Calu3 (cell line): ENCODE data around the gene CSF3R. TPM values are rescaled to one million over a fixed set of nuclear protein-coding genes. Genes with fewer than 3 reads are reported as not detected.

Experiments used
- BruUV-seq: library from RNA; stranded (reverse); fragments of 400-500 nt; replicated peaks from 2 replicates; lab custom pipeline; 2021; lab: Mats Ljungman, UMichigan
- CTCF ChIA-PET: fragments of 300-600 bp; sonication (Branson Sonifier 250); formaldehyde crosslinking; loops from one replicate; lab custom pipeline; 2022; ENCODE audit warnings: antibody characterized with exemption; lab: Charles Lee
- DNase-seq: peaks from one replicate; pipeline ENCODE4 v3.0.0; 2022
- H3K27ac Mint-ChIP-seq: one replicate; pipeline ENCODE4 v1.8.0; 2022; ENCODE audit warnings: mixed read lengths; ENCODE audit not compliant: unreplicated experiment
- H3K27me3 Mint-ChIP-seq: one replicate; pipeline ENCODE4 v1.8.0; 2022; ENCODE audit warnings: mixed read lengths; ENCODE audit not compliant: unreplicated experiment
- H3K36me3 Mint-ChIP-seq: one replicate; pipeline ENCODE4 v1.8.0; 2022; ENCODE audit warnings: mild to moderate bottlenecking, moderate library complexity, mixed read lengths; ENCODE audit not compliant: insufficient read depth, unreplicated experiment
- H3K4me1 Mint-ChIP-seq: one replicate; pipeline ENCODE4 v1.8.0; 2022; ENCODE audit warnings: mild to moderate bottlenecking, low read depth, mixed read lengths; ENCODE audit not compliant: unreplicated experiment
- H3K4me3 Mint-ChIP-seq: one replicate; pipeline ENCODE4 v1.8.0; 2022; ENCODE audit warnings: mild to moderate bottlenecking, low read depth, moderate library complexity, mixed read lengths; ENCODE audit not compliant: unreplicated experiment
- H3K9me3 Mint-ChIP-seq: one replicate; pipeline ENCODE4 v1.8.0; 2022; ENCODE audit warnings: low read depth, mixed read lengths; ENCODE audit not compliant: unreplicated experiment
- CTCF ChIP-seq: fragments of 200-600 bp; IDR thresholded peaks from one replicate; pipeline ENCODE4 v1.8.0; 2022; ENCODE audit warnings: antibody characterized with exemption; ENCODE audit not compliant: unreplicated experiment
- intact Hi-C: fragments of 100-400 bp; cut with micrococcal nuclease; formaldehyde crosslinking; loops from one replicate; pipeline ENCODE4 v1.10.0; 2022; ENCODE audit not compliant: unreplicated experiment
- total RNA-seq: library from RNA; stranded (reverse); gene quantifications from 2 replicates; pipeline ENCODE4 v1.2.3, GENCODE V29; 2022

The CSF3R gene
- total RNA-seq, 1 experiment from 2014 or later: not detected

- BruUV-seq: no TSS peak
These were observed 64.8 kb downstream of the CSF3R start for GRCh38 chr1:36417931-36418330.

More at GRCh38 chr1:36417931-36418330, 64.8 kb downstream of the CSF3R start:
- peaks cover 13% of the 10 kb centered on the region for H3K4me1 Mint-ChIP-seq
- H3K4me3 Mint-ChIP-seq: no peak overlapping the region
- no peaks in the 10 kb centered on the region for H3K27me3 Mint-ChIP-seq
- DNase-seq: no peak
- intact Hi-C loops: no loop called here
- no peak for TF ChIP-seq CTCF
- H3K27ac Mint-ChIP-seq: no peak overlapping the region
- H3K36me3 Mint-ChIP-seq: no peaks in the 10 kb centered on the region
- CTCF ChIA-PET: no interaction called here
- no peaks in the 10 kb centered on the region for H3K9me3 Mint-ChIP-seq

Other genes starting within 250 kb of the CSF3R start
- 12.1 and 13.2 TPM in 2 replicates for gene SH3D21, start 176.5 kb downstream of the CSF3R start, total RNA-seq
- 10.1 and 11.2 TPM in 2 replicates for gene EVA1B, start 159.3 kb downstream of the CSF3R start, total RNA-seq
- gene STK40, start 97.0 kb downstream of the CSF3R start, total RNA-seq: 44.5 and 52.1 TPM in 2 replicates
- 35.2 and 42.7 TPM in 2 replicates for gene LSM10, start 85.0 kb downstream of the CSF3R start, total RNA-seq
- 2.0 and 3.0 TPM in 2 replicates for gene OSCP1, start 32.5 kb downstream of the CSF3R start, total RNA-seq
- gene MRPS15, start 18.5 kb downstream of the CSF3R start, total RNA-seq: 84.1 and 97.8 TPM in 2 replicates